ENCODE data around the gene ZNF48. TPM values are rescaled to one million over a fixed set of nuclear protein-coding genes. Genes with fewer than 3 reads are reported as not detected.

ZNF48 gene
- total RNA-seq, 1 donor from 2014 or later: 12.6 TPM

- peak overlapping the region; percentile 80 for H3K4me3 ChIP-seq (ENCODE audit: low read depth, low read length)
- TF ChIP-seq CTCF (conservative IDR thresholded peaks at IDR 0.05; ENCODE audit: low read depth, low read length): no peak
- no peak for DNase-seq (ENCODE audit: low read depth)
These were observed 17.4 kb upstream of the ZNF48 start for GRCh38 chr16:30377812-30378235.

DNA sequence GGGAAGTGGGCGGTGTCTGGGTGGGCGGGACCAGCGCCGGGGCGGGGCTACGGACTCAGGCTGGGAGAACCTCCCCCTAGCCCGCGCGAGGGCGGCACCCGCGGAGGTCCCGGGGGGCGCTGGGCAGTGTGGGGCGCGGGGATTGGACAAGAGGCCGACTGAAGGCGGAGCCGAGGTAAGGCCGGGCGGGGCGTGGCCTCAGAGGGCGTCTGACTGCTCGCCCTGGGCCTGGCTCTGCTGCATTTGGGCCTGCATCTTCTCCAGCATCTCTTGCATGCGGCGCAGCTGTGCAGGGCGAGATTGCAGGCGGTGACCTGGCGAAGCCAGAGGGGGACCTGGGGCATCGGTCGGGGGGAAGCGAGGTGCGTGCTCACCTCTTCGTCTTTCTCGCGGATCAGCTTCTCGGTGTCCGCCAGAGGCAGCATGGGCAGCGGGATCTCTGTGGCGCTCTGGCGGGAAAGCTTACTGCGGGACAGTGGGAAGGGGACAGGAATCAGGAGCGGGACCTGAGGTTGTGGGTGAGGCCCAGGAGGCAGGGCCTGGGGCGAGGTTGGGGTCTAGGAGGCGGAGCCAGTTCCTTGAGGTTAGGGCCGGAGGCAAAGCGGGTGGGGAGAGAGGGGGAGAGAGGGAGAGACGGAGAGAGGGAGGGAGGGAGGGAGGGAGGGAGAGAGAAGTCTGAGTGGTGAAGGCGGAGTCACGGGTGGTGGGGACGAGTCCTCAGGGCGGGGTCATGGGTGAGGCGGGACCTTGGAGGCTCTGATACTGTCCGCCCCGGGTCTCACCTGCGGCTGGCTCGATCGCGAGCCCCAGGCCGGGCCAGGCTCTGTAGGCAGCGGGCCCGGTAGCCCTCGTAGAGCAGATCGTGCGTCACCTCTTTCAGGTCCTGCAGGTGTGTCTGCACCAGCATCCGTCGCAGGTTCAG lies 16.7 kb upstream of the ZNF48 start:
- TF ChIP-seq CTCF (conservative IDR thresholded peaks at IDR 0.05; ENCODE audit: low read depth, low read length): peak; percentile 22
- peak overlapping the region; percentile 80 for H3K4me3 ChIP-seq (ENCODE audit: low read depth, low read length)
- DNase-seq (ENCODE audit: low read depth): no peak

- no peak for DNase-seq (ENCODE audit: low read depth)
- H3K4me3 ChIP-seq (ENCODE audit: low read depth, low read length): peak overlapping the region; percentile 80
- TF ChIP-seq CTCF (conservative IDR thresholded peaks at IDR 0.05; ENCODE audit: low read depth, low read length): no peak
These were observed 15.9 kb upstream of the ZNF48 start for GRCh38 chr16:30379158-30379783.

DNA sequence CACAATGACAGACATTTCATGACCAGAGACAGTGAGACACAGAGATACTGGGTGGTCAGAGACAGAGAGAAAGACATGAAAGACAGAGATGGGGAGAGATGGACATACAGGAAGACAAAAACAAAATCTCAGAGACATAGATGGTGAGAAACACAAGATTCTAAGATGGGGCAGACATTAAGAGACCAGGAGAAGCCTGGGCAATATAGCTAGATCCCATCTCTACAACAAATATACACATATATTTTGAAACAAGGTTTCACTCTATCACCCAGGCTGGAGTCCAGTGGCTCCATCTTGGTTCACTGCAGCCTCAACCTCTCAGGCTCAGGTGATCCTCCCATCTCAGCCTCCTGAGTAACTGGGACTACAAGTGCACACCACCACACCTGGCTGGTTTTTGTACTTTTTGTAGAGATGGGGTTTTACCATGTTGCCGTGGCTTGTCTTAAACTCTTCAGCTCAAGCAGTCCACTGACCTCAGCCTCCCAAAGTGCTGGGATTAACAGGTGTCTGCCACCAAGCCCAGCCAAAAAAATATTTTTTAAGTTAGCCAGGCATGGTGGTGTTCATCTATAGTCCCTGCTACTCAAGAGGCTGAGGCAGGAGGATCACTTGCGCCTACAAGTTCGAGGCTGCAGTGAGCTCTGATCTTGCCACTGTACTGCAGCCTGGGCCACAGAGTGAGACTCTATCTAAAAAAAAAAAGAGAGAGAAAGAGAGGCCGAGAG lies 15.0 kb upstream of the ZNF48 start:
- DNase-seq (ENCODE audit: low read depth): no peak
- H3K4me3 ChIP-seq (ENCODE audit: low read depth, low read length): no peak overlapping the region
- TF ChIP-seq CTCF (conservative IDR thresholded peaks at IDR 0.05; ENCODE audit: low read depth, low read length): no peak

DNA sequence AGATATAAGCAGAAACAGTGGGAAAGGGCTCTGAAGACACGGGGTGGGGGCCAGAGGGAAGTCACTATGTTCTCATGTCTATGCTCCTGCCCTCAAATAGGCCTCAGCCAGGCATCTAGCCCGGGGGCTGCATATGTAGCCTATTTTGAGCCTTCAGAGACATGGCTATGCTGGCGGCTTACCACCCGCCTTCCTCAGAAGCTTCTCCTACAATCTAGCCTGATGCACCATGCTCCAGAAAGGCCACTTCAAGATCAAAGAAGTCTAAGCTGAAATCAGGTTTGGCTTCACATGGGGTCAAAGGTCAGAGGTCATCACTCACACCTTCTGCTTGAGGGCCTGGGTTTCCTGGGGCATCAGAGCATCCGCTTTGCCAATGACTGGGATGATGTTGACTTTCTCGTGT lies 14.4 kb upstream of the ZNF48 start:
- no peak for TF ChIP-seq CTCF (conservative IDR thresholded peaks at IDR 0.05; ENCODE audit: low read depth, low read length)
- DNase-seq (ENCODE audit: low read depth): no peak
- no peak overlapping the region for H3K4me3 ChIP-seq (ENCODE audit: low read depth, low read length)

DNA sequence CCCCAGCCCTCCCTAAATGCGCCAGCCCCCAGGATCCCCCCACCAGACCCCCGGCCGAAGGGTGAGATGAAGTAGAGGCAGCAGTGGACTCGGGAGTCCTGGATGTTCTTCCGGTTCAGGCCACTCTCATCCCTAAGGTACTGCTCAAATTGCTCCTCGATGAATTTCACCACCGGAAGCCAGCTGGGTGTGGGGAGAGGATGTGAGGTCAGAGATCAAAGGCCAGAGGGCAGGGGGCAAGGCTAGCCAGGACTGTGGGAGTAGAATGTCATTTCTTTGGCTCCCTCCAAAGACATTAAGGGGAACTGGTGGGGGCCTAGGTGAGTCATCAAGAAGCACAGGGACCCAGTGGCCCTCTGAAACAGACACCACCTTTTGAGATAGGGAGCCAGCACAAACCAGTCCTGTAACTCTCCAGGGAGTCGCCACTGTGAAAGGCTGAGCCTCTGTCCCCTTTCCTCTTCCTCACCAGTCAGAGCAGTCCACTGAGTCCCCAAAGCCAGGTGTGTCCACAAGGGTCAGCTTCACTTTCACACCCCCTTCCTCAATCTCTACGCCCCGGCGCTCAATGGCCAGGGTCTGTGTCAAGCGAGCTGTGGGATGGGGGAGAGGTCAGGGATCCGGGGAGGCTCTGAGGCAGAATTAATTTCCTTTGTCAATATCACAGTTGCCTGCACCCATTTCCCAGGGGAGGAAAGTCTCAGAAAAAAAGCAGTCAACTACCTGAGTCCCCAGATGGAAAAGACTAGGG lies 13.8 kb upstream of the ZNF48 start:
- DNase-seq (ENCODE audit: low read depth): no peak
- H3K4me3 ChIP-seq (ENCODE audit: low read depth, low read length): no peak overlapping the region
- no peak for TF ChIP-seq CTCF (conservative IDR thresholded peaks at IDR 0.05; ENCODE audit: low read depth, low read length)

All from epithelial cell of proximal tubule (primary cell).